ENCODE data around the gene TUBGCP3. TPM values are rescaled to one million over a fixed set of nuclear protein-coding genes. Genes with fewer than 3 reads are reported as not detected.

Gene TUBGCP3
- total and polyA plus RNA-seq, 4 donors = 6.7 to 31.0 (median 17.3) TPM

DNA sequence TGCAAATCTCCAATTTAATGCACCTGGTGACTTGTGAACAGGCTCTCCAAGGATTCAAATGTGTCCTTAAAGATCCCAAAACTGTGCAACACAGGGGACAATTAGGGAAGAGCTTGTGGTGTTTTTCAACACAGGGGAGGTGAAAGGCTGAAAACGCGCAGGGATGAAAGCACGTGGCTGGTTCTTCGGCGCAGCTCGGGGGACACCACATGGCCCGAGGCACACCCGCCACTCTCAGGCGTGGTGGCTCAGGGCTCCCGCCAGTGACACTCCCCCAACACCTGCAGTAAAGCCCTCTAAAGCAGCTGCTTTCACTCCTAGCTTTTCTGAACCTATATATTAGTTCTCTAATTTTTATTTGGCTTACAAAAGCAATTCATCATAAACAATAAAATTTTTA lies 119.9 kb downstream of the TUBGCP3 start:
- peaks cover 0 to 3% (median 0%) of the 10 kb centered on the region in 4 donors for H3K36me3 ChIP-seq (ENCODE audit: control insufficient read depth in 4 of 4, insufficient read depth in 3 of 4, low read depth in 1 of 4, low read length in 3 of 4)
- no peaks in the 10 kb centered on the region for H3K9me3 ChIP-seq (ENCODE audit: control insufficient read depth in 4 of 4, low read length in 3 of 4)
- H3K4me3 ChIP-seq (ENCODE audit: low read depth in 1 of 3, low read length in 3 of 3) = no peak overlapping the region
- H3K4me1 ChIP-seq (ENCODE audit: control insufficient read depth in 4 of 4, insufficient read depth in 4 of 4, low read length in 3 of 4) = no peaks in the 10 kb centered on the region
- WGBS = 94% methylated on average over 10 of the region's 10 CpGs
- H3K9ac ChIP-seq (ENCODE audit: low read depth in 1 of 2, low read length in 2 of 2) = no peak overlapping the region
- no peak overlapping the region for H3K27ac ChIP-seq (ENCODE audit: low read depth in 1 of 2, low read length in 2 of 2)
- no peak for TF ChIP-seq SP1 (IDR thresholded peaks at IDR 0.05)
- no peak for TF ChIP-seq RXRA (IDR thresholded peaks at IDR 0.05)
- no peak for TF ChIP-seq NR2F2 (IDR thresholded peaks at IDR 0.05)
- TF ChIP-seq GABPA (IDR thresholded peaks at IDR 0.05 in 1 of 2, conservative IDR thresholded peaks at IDR 0.05 in 1 of 2) = no peak
- no peak for TF ChIP-seq JUND (IDR thresholded peaks at IDR 0.05)
- no peak for TF ChIP-seq RAD21 (IDR thresholded peaks at IDR 0.05)
- TF ChIP-seq FOXA1 (IDR thresholded peaks at IDR 0.05) = no peak
- TF ChIP-seq FOXA2 (IDR thresholded peaks at IDR 0.05) = no peak
- TF ChIP-seq, protein P1, sequence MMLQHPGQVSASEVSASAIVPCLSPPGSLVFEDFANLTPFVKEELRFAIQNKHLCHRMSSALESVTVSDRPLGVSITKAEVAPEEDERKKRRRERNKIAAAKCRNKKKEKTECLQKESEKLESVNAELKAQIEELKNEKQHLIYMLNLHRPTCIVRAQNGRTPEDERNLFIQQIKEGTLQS (IDR thresholded peaks at IDR 0.05) = no peak
- TF ChIP-seq, protein P2, sequence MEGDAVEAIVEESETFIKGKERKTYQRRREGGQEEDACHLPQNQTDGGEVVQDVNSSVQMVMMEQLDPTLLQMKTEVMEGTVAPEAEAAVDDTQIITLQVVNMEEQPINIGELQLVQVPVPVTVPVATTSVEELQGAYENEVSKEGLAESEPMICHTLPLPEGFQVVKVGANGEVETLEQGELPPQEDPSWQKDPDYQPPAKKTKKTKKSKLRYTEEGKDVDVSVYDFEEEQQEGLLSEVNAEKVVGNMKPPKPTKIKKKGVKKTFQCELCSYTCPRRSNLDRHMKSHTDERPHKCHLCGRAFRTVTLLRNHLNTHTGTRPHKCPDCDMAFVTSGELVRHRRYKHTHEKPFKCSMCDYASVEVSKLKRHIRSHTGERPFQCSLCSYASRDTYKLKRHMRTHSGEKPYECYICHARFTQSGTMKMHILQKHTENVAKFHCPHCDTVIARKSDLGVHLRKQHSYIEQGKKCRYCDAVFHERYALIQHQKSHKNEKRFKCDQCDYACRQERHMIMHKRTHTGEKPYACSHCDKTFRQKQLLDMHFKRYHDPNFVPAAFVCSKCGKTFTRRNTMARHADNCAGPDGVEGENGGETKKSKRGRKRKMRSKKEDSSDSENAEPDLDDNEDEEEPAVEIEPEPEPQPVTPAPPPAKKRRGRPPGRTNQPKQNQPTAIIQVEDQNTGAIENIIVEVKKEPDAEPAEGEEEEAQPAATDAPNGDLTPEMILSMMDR (IDR thresholded peaks at IDR 0.05; ENCODE audit: low read depth, low read length, missing input control) = no peak
- no peaks in the 10 kb centered on the region for H3K27me3 ChIP-seq (ENCODE audit: control insufficient read depth in 4 of 4, insufficient read depth in 4 of 4, low read length in 3 of 4)
- DNase-seq (ENCODE audit: low spot score) = no peak

DNA sequence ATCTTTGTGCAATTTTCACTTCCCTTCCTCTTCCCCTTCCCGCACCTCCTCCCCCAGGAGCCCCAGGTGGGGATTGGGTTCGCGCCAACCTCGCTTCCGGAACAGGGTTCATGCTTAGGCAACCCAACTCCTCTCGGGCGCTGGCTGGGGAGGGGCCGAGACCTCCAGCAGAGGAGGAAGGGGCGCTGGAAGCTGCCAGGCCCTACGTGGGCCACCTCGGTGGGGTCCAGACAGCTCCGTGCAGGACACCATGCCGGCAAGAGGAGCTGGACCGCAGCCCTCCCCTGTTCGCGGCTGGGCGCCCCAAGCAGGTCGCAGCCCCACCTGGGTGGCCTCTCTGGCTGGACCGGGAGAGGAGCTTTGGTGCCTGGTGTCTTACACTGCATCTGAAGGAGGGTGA lies 120.7 kb downstream of the TUBGCP3 start:
- Histone ChIP-seq H3K9me3 (ENCODE audit: control insufficient read depth in 4 of 4, low read length in 3 of 4) (no peaks in the 10 kb centered on the region), H3K27ac (ENCODE audit: low read depth in 1 of 2, low read length in 2 of 2) (no peak overlapping the region), H3K36me3 (ENCODE audit: control insufficient read depth in 4 of 4, insufficient read depth in 3 of 4, low read depth in 1 of 4, low read length in 3 of 4) (peaks cover 0 to 3% (median under 1%) of the 10 kb centered on the region in 4 donors), H3K9ac (ENCODE audit: low read depth in 1 of 2, low read length in 2 of 2) (no peak overlapping the region), H3K4me1 (ENCODE audit: control insufficient read depth in 4 of 4, insufficient read depth in 4 of 4, low read length in 3 of 4) (no peaks in the 10 kb centered on the region), H3K4me3 (ENCODE audit: low read depth in 1 of 3, low read length in 3 of 3) (no peak overlapping the region), H3K27me3 (ENCODE audit: control insufficient read depth in 4 of 4, insufficient read depth in 4 of 4, low read length in 3 of 4) (no peaks in the 10 kb centered on the region)
- WGBS = 90% methylated on average over 19 of the region's 19 CpGs
- DNase-seq (ENCODE audit: low spot score) = no peak
- TF ChIP-seq RXRA (IDR thresholded peaks at IDR 0.05) (no peak), NR2F2 (IDR thresholded peaks at IDR 0.05) (no peak), JUND (IDR thresholded peaks at IDR 0.05) (no peak), EGR1 (IDR thresholded peaks at IDR 0.05; ENCODE audit: low read depth in 2 of 2) (no peak), HNF4A (conservative IDR thresholded peaks at IDR 0.05) (no peak), TAF1 (conservative IDR thresholded peaks at IDR 0.05) (no peak), YY1 (IDR thresholded peaks at IDR 0.05) (no peak), FOXA1 (IDR thresholded peaks at IDR 0.05) (no peak), HNF4G (IDR thresholded peaks at IDR 0.05) (no peak), GABPA (IDR thresholded peaks at IDR 0.05 in 1 of 2, conservative IDR thresholded peaks at IDR 0.05 in 1 of 2) (no peak), RAD21 (IDR thresholded peaks at IDR 0.05) (no peak), FOXA2 (IDR thresholded peaks at IDR 0.05) (no peak)
- TF ChIP-seq, protein P2 (IDR thresholded peaks at IDR 0.05; ENCODE audit: low read depth, low read length, missing input control) = no peak
- TF ChIP-seq, protein P3, sequence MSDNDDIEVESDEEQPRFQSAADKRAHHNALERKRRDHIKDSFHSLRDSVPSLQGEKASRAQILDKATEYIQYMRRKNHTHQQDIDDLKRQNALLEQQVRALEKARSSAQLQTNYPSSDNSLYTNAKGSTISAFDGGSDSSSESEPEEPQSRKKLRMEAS (IDR thresholded peaks at IDR 0.05) = no peak
- TF ChIP-seq, protein P4, sequence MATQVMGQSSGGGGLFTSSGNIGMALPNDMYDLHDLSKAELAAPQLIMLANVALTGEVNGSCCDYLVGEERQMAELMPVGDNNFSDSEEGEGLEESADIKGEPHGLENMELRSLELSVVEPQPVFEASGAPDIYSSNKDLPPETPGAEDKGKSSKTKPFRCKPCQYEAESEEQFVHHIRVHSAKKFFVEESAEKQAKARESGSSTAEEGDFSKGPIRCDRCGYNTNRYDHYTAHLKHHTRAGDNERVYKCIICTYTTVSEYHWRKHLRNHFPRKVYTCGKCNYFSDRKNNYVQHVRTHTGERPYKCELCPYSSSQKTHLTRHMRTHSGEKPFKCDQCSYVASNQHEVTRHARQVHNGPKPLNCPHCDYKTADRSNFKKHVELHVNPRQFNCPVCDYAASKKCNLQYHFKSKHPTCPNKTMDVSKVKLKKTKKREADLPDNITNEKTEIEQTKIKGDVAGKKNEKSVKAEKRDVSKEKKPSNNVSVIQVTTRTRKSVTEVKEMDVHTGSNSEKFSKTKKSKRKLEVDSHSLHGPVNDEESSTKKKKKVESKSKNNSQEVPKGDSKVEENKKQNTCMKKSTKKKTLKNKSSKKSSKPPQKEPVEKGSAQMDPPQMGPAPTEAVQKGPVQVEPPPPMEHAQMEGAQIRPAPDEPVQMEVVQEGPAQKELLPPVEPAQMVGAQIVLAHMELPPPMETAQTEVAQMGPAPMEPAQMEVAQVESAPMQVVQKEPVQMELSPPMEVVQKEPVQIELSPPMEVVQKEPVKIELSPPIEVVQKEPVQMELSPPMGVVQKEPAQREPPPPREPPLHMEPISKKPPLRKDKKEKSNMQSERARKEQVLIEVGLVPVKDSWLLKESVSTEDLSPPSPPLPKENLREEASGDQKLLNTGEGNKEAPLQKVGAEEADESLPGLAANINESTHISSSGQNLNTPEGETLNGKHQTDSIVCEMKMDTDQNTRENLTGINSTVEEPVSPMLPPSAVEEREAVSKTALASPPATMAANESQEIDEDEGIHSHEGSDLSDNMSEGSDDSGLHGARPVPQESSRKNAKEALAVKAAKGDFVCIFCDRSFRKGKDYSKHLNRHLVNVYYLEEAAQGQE (IDR thresholded peaks at IDR 0.05) = no peak
- TF ChIP-seq, protein P1 (IDR thresholded peaks at IDR 0.05) = no peak
